NCI-H510A treated with DMSO at 0.1 percent for 48 hours (cell line): Measurements from ENCODE around the gene TRDMT1.
A peak's percentile ranks its signal among the peaks of the same experiment; 100 is the strongest.

Experiments used
- DNase-seq: peaks from one replicate; lab custom pipeline; 2025; lab: John Stamatoyannopoulos, UW

Gene TRDMT1

GRCh38 chr10:17209302-17209701 lies 7.8 kb upstream of the TRDMT1 start:
- DNase-seq = no peak

GRCh38 chr10:17208476-17208875 lies 7.0 kb upstream of the TRDMT1 start:
- no peak for DNase-seq

DNA sequence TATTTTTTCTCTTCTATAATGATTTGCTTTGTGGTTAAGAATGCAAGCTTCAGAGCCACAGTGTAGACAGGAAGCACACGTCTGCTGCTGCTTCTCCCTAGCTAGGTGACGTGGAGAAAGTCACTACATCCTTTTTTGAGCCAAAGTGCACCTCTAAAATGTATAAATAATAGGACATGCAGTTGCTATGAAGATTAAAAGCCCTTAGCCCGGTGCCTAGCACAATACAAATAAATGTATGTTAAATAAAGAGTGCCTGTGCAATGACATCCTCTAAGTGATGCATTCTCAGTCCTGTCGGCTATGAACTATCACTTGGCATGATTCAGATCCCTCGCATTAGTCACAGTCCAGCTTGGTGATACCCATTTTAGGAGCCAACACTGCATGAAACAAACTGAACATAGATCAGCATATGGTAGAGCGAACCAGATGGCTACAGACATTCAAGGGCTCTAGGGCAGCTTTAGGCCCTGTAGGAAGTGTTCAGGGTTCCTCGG lies 4.8 kb upstream of the TRDMT1 start:
- no peak for DNase-seq

- DNase-seq = no peak
These were observed 1.9 kb upstream of the TRDMT1 start for GRCh38 chr10:17203416-17203815.

- DNase-seq = no peak
These were observed 1.5 kb upstream of the TRDMT1 start for GRCh38 chr10:17202999-17203398.

GRCh38 chr10:17202506-17202905 lies 1.0 kb upstream of the TRDMT1 start:
- no peak for DNase-seq

DNA sequence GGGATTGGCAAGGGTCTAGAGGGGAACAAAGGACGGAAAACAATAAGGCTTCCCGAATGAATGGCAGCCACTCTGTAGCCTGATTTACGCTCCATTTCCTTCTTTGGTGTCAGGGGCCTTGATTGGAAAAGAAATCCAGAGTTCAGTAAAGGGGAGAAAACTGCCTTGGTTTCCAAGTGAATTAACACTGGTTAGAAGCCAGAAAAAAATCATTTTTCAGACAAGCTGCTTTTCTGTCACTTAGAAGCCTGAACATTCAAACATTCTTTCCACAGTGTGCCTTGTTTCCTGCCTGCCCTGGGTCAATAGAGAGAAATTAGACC lies 283 bp upstream of the TRDMT1 start:
- no peak for DNase-seq

- DNase-seq = no peak
These were observed 1.2 kb downstream of the TRDMT1 start for GRCh38 chr10:17200001-17200911.

- DNase-seq = no peak
These were observed 2.1 kb downstream of the TRDMT1 start for GRCh38 chr10:17199351-17199804.

- no peak for DNase-seq
These were observed 4.9 kb downstream of the TRDMT1 start for GRCh38 chr10:17196573-17196972.

DNA sequence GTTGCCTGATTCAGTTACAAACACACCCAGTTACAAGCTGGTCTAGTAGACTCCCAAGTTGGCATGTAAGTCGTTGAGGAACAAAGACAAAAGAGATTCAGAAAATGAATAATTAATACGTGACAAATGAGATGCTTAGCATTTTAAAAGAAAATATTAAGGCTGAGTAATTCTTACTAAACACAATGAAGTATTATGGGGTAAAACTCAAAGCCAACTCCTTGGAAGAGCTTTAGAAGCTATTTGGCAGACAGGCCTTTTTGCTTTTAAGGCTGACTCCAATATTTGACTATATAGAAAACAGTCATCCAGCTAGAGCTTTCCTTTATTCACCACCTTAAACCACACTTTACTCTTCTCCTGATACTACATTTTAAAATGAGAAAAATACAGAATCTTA lies 5.4 kb downstream of the TRDMT1 start:
- DNase-seq = no peak

- no peak for DNase-seq
These were observed 6.4 kb downstream of the TRDMT1 start for GRCh38 chr10:17195083-17195482.

- DNase-seq = no peak
These were observed 10.9 kb downstream of the TRDMT1 start for GRCh38 chr10:17190602-17191001.

DNA sequence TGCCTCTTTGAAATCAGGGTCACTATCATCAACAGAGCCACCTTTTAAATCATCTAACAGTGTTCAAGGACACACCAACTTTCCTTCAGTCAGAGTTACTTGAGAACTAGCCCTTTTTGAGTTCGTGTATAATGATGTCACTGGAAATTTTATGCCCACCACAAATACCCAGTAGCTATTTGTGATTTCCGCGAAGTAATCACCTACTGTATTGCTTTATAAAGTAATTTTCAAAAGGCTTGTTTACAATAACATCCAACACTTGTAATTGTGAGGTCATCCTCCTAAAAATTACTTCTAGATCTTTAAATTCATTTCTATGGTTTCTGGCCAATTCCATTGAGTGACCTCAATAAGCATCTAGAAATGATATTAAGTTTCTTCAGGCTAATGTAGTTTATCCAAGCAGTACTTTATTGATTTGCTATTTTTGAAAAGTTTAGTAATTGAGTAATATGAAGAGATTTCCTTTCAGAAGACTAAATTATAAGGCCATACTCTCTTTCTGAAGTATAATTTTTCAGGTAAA lies 12.8 kb downstream of the TRDMT1 start:
- DNase-seq = no peak

GRCh38 chr10:17185873-17186272 lies 15.6 kb downstream of the TRDMT1 start:
- no peak for DNase-seq

GRCh38 chr10:17183110-17183509 lies 18.4 kb downstream of the TRDMT1 start:
- DNase-seq = no peak

DNA sequence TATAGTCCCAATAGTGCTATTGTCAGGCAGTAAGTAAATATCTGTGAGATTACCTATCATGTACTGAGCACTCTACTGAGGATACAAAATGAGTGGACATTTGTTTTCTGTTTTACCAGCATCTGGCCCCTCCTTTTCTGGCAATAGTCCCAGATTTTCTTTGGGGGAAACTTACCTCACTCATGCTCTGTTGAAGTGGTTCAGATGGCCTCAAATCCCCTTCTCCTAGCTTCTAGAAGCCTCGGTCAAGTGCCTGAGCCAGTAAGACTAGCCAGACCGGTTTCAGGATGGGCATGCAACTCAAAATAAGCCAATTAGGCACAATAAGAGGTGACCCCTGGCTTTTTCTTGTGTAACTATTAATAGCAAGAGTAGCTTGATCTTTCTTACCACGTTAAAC lies 19.7 kb downstream of the TRDMT1 start:
- DNase-seq = peak; percentile 93

GRCh38 chr10:17181110-17181509 lies 20.4 kb downstream of the TRDMT1 start:
- peak; percentile 43 for DNase-seq

DNA sequence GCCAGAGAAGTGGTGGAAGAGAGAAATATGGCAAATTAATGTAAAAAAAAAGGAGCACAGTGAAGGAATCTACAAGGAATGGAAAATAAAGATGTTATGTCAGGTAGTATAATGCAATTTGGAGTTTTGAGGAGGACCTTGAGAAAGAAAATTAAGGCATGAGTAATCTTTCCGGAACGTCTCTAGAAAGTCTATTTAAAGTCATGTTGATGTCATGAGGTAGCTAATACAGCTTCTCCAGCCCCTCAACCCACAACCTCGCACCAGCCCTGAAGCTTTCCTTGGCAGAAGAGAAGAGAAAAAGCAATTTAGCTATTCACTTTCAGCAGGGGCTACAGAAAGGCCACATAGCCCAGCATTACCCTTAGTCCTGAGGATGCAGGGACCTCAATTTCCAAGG lies 22.5 kb downstream of the TRDMT1 start:
- no peak for DNase-seq

DNA sequence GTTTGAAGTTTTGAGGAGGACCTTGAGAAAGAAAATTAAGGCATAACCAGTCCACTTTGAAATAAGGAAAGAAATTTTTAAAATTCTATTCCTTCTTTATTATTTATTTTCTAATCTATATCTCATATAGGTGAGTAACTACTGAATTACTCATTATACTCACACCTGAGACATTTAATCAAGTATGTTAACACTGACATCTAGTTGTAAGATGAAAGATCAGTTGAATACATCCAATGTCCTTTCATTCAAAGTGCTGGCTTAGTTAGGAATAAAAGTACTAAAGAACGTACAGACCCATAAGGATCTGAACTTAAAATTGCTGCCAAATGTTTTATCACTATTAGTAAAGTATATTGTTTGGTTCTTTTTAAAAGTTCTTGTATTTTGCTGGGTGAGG lies 23.5 kb downstream of the TRDMT1 start:
- DNase-seq = no peak

- DNase-seq = no peak
These were observed 24.5 kb downstream of the TRDMT1 start for GRCh38 chr10:17177014-17177413.

DNA sequence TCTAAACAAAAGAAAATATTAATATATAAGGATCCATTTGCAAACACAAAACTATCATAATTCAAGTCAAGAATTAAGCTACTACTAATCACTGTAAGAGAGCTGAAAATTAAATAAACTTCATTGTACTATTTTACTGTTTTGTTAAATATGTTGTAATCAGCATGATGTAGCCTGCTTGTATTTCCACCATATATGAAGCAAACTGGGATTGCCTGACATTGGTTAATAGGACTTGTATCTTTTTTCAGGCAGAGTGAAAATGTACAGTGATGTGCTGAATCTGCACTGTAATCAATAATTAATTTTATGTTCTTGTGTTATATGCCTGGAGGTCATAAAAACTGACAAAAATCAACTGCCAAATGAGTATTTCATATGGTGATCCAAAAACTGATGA lies 25.4 kb downstream of the TRDMT1 start:
- DNase-seq = no peak

GRCh38 chr10:17175551-17175950 lies 25.9 kb downstream of the TRDMT1 start:
- DNase-seq = no peak

GRCh38 chr10:17174626-17175025 lies 26.8 kb downstream of the TRDMT1 start:
- DNase-seq = no peak
